Subcutaneous abdominal adipose tissue (tissue), 5 donors: ENCODE results near the gene TFIP11.
"Not testable (repeated sequence)": the region's sequence is repeated elsewhere in the genome, so short reads cannot be mapped to it uniquely, and the experiment has no call there.

ENCODE experiments used
- H3K27ac ChIP-seq: one replicate; pipeline ENCODE4 v1.7.0; 2013; ENCODE audit warnings: low read depth, mild to moderate bottlenecking, inconsistent platforms, low read length, moderate library complexity
- H3K27me3 ChIP-seq, 5 donors: one replicate each; pipeline ENCODE4 v1.7.0; 2013; ENCODE audit warnings: low read length in 5 of 5, inconsistent platforms in 1 of 5; ENCODE audit not compliant: control insufficient read depth in 5 of 5, insufficient read depth in 4 of 5
- H3K36me3 ChIP-seq, 5 donors: one replicate each; pipeline ENCODE4 v1.7.0; 2013; ENCODE audit warnings: low read length in 5 of 5; ENCODE audit not compliant: control insufficient read depth in 5 of 5, insufficient read depth in 5 of 5
- H3K4me1 ChIP-seq, 5 donors: one replicate each; pipeline ENCODE4 v1.7.0; 2013; ENCODE audit warnings: low read length in 5 of 5, mild to moderate bottlenecking in 3 of 5, moderate library complexity in 1 of 5; ENCODE audit not compliant: control insufficient read depth in 5 of 5, insufficient read depth in 5 of 5
- H3K4me3 ChIP-seq, 5 donors: one replicate each; pipeline ENCODE4 v1.7.0; 2013; ENCODE audit warnings: low read length in 5 of 5, low read depth in 1 of 5
- H3K9ac ChIP-seq, 5 donors: one replicate each; pipeline ENCODE4 v1.7.0; 2013; ENCODE audit warnings: low read length in 5 of 5, mild to moderate bottlenecking in 4 of 5, moderate library complexity in 3 of 5
- H3K9me3 ChIP-seq, 5 donors: one replicate each; pipeline ENCODE4 v1.7.0; 2013; ENCODE audit warnings: low read length in 5 of 5; ENCODE audit not compliant: control insufficient read depth in 5 of 5
- donor health status: healthy.
- donor health status: healthy.
- donor health status: healthy.
- donor health status: healthy.
- donor health status: healthy.

Gene TFIP11

GRCh38 chr22:26529345-26529744 is 17.1 kb upstream of the TFIP11 start:
- peaks cover 0 to 12% (median 5%) of the 10 kb centered on the region in 5 donors for H3K4me1 ChIP-seq
- peaks cover 11 to 84% (median 62%) of the 10 kb centered on the region in 5 donors for H3K36me3 ChIP-seq
- no peaks in the 10 kb centered on the region for H3K9me3 ChIP-seq
- no peak overlapping the region for H3K4me3 ChIP-seq
- no peaks in the 10 kb centered on the region for H3K27me3 ChIP-seq
- no peak overlapping the region for H3K9ac ChIP-seq
- H3K27ac ChIP-seq, result peak overlapping the region; percentile 69

DNA sequence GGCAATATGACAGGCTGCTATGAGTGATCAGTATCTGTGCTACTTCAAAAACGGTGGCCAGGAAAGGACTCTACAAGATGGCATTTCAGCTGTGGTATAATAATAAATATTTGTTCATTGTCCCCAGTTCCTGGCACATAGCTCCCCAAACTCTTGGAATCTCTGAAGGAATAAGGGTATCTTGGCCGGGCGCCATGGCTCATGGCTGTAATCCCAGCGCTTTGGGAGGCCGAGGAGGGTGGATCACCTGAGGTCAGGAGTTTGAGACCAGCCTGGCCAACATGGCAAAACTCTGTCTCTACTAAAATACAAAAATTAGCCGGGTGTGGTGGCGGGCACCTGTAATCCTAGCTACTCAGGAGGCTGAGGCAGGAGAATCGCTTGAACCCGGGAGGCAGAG is 16.2 kb upstream of the TFIP11 start:
- H3K9ac ChIP-seq, H3K4me3 ChIP-seq, H3K9me3 ChIP-seq, H3K27me3 ChIP-seq: not testable (repeated sequence)
- peaks cover 0 to 12% (median 5%) of the 10 kb centered on the region in 5 donors for H3K4me1 ChIP-seq
- peak overlapping the region; percentile 69 for H3K27ac ChIP-seq
- peaks cover 14 to 83% (median 57%) of the 10 kb centered on the region in 5 donors for H3K36me3 ChIP-seq

DNA sequence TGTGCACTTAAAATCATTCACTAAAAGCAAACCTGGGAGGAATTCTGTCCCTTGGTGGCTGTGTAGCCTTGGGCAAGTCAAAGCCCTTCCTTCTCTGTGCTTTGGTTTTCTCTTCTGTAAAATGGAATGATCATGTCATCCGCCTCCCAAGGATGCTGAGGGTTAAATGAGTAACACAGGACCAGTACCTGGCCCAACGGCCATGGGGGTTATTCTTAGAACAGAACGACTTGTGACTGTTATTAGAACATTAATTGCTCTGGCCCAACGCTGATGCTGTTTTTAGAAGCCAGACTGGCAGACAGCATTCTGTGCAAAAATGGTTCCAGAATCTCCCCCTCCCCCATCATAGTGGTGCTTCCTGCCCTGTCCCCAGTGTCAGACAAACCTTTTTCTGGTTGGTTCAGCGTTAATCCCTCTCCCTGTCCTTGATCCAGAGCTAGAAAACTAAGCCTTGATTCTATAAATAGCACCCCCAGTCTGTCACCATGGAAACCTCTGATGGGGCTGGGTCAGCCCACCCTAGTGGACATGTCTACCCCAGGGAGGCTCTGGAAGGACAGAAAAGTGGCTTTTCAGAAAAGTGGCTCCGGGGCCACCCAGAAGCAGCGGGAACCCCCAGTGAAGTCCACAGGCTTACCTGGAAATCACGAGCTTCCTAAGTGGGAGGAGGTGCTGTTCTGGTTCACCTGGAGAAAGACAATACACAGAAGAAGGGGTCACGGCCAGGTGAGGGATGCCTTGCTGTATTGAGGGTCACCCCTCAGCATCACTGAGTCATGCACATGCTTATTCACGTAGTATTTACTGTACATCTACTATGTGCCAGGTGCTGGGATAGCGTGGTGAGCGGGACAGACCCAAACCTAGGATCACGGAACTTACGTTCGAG is 15.5 kb upstream of the TFIP11 start:
- Histone ChIP-seq H3K27me3 (no peaks in the 10 kb centered on the region), H3K27ac (no peak overlapping the region), H3K9ac (no peak overlapping the region), H3K36me3 (peaks cover 14 to 79% (median 56%) of the 10 kb centered on the region in 5 donors), H3K9me3 (no peaks in the 10 kb centered on the region), H3K4me1 (peaks cover 0 to 12% (median 5%) of the 10 kb centered on the region in 5 donors), H3K4me3 (no peak overlapping the region)

DNA sequence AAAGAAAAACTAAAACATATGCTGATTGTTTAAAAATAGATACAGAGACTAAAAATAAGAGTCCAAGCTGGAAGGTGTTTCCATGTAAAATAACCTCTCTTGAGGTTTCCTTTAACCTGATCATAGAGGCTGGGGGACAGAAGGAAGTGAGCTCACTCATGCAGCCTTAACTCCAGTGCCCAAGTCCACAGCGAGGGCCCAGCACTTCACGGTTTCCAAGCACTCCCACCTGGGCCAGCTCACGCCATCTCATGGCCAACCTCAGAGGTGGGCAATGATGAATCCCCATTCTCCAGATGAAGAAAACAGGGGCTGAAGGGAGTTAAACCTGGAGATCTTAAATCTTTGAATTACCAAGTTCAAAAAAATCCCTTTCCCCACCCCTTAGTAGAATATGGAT is 14.9 kb upstream of the TFIP11 start:
- Histone ChIP-seq H3K9me3 (no peaks in the 10 kb centered on the region), H3K4me1 (peaks cover 0 to 12% (median 5%) of the 10 kb centered on the region in 5 donors), H3K4me3 (no peak overlapping the region), H3K27me3 (no peaks in the 10 kb centered on the region), H3K27ac (no peak overlapping the region), H3K9ac (no peak overlapping the region), H3K36me3 (peaks cover 12 to 79% (median 53%) of the 10 kb centered on the region in 5 donors)

DNA sequence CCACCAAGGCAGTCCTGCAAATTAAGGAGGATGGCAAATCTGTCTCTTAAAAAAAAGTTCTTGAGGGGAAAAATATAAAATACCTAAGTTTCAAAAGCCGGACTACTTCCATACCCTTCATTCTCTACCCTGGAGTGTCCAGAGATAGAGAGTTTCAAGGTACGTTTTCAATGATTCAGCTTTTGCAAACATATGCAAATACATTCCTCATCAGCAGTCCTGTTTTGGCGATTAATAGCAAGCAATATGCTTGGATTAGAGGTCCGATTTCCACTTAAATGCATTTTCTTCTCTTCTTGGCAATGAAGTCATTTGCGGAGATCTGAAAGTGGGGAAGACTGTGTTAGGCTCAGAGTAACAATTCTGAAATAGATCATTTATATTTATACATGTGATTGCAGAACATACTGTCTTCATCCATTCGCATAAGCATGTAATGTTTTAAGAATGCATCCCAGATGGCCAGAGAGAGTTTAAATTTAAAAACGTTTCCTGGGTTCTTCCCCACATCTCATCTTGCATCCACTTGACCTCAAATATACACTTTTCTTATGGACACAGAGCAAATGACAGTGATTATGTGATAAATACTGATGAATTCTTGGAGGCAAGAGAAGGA is 13.8 kb upstream of the TFIP11 start:
- H3K9me3 ChIP-seq, result no peaks in the 10 kb centered on the region
- no peak overlapping the region for H3K27ac ChIP-seq
- no peak overlapping the region for H3K4me3 ChIP-seq
- H3K9ac ChIP-seq, result no peak overlapping the region
- peaks cover 9 to 68% (median 45%) of the 10 kb centered on the region in 5 donors for H3K36me3 ChIP-seq
- no peaks in the 10 kb centered on the region for H3K27me3 ChIP-seq
- H3K4me1 ChIP-seq, result peaks cover 0 to 12% (median 5%) of the 10 kb centered on the region in 5 donors

DNA sequence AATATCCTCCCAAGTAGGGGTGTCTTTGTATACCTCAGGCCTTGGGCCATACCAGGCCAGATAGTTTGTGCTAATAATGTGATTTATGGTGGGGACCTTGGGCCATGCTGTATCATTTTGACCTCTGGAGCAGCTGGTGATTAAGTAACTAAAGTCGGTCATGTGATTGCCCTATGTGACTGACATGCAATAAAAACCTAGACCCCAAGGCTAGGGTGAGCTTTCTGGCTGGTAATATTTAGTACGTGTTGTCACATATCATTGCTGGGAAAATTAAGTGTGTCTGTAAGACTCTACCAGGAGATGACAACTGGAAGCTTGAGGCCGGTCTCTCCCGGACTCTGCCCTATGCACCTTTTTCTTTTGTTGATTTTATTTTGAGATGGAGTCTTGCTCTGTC is 12.6 kb upstream of the TFIP11 start:
- Histone ChIP-seq H3K9me3 (no peaks in the 10 kb centered on the region), H3K27me3 (no peaks in the 10 kb centered on the region), H3K4me1 (peaks cover 0 to 11% (median 3%) of the 10 kb centered on the region in 5 donors), H3K36me3 (peaks cover 7 to 61% (median 41%) of the 10 kb centered on the region in 5 donors), H3K27ac (no peak overlapping the region), H3K9ac (no peak overlapping the region), H3K4me3 (no peak overlapping the region)

DNA sequence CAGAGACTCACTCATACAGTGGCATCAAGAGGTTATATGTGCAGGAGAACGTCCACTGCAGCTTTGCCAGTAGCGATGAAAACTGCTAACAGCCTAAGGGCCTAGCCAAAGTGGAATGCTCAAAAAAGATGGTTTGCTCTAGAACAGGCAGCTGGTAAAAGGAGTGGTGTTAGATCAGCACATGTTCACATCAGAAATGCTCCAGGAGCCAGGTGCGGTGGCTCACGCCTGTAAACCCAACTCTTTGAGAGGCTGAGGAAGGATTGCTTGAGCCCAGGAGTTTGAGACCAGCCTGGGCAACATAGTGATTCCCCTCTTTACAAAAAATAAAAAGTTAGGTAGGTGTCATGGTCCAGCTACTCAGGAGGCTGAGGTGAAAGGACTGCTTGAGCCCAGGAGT is 10.3 kb upstream of the TFIP11 start:
- H3K27ac ChIP-seq, result no peak overlapping the region
- peaks cover 7 to 46% (median 31%) of the 10 kb centered on the region in 5 donors for H3K36me3 ChIP-seq
- no peaks in the 10 kb centered on the region for H3K9me3 ChIP-seq
- no peaks in the 10 kb centered on the region for H3K27me3 ChIP-seq
- no peaks in the 10 kb centered on the region for H3K4me1 ChIP-seq
- no peak overlapping the region for H3K4me3 ChIP-seq
- H3K9ac ChIP-seq, result no peak overlapping the region

- no peak overlapping the region for H3K27ac ChIP-seq
- H3K36me3 ChIP-seq, result peaks cover 7 to 40% (median 25%) of the 10 kb centered on the region in 5 donors
- H3K27me3 ChIP-seq, result no peaks in the 10 kb centered on the region
- no peaks in the 10 kb centered on the region for H3K4me1 ChIP-seq
- no peak overlapping the region for H3K9ac ChIP-seq
- H3K9me3 ChIP-seq, result no peaks in the 10 kb centered on the region
- no peak overlapping the region for H3K4me3 ChIP-seq
Measured at GRCh38 chr22:26522012-26522411, 9.7 kb upstream of the TFIP11 start.

GRCh38 chr22:26517429-26517828 is 5.2 kb upstream of the TFIP11 start:
- H3K9me3 ChIP-seq, result no peaks in the 10 kb centered on the region
- no peaks in the 10 kb centered on the region for H3K27me3 ChIP-seq
- H3K4me1 ChIP-seq, result peaks cover 0 to 12% (median 8%) of the 10 kb centered on the region in 5 donors

DNA sequence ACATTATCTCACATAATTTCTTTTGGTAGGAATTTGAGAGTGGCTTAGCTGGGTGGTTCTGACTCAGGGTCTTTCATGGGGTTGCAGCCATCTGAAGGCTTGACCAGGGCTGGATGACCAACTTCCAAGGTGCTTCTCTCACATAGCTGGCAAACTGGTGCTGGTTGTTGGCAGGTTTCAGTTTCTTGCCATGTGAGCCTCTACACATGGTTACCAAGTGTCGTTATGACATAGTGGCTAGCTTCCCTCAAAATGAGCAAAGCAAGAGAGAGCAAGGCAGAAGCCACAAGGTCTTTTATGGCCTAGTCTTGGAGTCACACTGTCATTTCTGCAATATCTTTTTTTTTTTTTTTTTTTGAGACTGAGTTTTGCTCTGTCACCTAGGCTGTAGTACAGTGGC is 4.2 kb upstream of the TFIP11 start:
- H3K27ac ChIP-seq, result no peak overlapping the region
- H3K4me1 ChIP-seq, result peaks cover 2 to 19% (median 16%) of the 10 kb centered on the region in 5 donors
- no peak overlapping the region for H3K4me3 ChIP-seq

More at GRCh38 chr22:26517429-26517828, 5.2 kb upstream of the TFIP11 start:
- Histone ChIP-seq H3K27ac (no peak overlapping the region), H3K9ac (no peak overlapping the region), H3K36me3 (peaks cover 0 to 3% (median 1%) of the 10 kb centered on the region in 5 donors), H3K4me3 (no peak overlapping the region)

More for the DNA sequence above, 4.2 kb upstream of the TFIP11 start:
- Histone ChIP-seq H3K36me3 (no peaks in the 10 kb centered on the region), H3K9ac (no peak overlapping the region), H3K27me3 (no peaks in the 10 kb centered on the region), H3K9me3 (no peaks in the 10 kb centered on the region)
